ENCODE data around the gene NCAM2.

NCAM2 gene

DNA sequence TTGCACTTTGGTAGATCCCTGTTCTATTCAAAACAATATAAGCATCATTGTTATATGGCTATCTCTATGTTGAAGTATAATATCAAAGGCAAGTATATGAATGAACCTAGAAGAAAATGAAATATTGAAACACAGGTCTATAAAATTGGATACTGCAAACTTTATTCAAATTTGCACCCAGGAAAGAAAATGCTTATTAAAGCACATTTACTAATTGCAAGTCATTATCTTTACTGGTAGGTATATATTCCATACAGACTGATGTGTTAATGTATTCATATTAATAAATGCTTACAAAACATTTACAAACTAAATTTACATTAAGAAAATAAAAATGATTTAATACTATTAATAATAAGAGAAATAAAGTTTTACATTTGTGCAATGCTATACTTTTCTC is 469.8 kb downstream of the NCAM2 start:
- no peak for DNase-seq

GRCh38 chr21:21481239-21481638 is 483.0 kb downstream of the NCAM2 start:
- no peak for DNase-seq

GRCh38 chr21:21508859-21509258 is 510.6 kb downstream of the NCAM2 start:
- DNase-seq, result no peak

DNA sequence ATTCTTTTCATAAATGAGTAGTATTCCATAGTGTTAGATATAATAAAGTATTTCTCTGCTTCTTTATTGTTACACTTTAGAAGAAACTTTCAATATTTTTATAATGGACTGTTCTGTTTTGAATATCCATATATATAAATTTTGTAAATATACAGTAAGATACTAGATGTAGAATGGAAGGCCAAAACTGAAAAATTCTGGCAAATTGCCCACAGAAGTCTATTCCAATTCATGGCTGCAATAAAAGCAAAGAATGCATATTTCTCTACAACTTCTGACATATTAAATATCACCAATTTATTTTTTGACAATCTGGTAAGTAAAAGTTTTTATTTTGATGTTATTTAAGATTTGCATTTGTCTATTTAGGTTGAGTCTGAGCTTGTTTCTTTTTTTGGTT is 532.5 kb downstream of the NCAM2 start:
- DNase-seq, result no peak

DNA sequence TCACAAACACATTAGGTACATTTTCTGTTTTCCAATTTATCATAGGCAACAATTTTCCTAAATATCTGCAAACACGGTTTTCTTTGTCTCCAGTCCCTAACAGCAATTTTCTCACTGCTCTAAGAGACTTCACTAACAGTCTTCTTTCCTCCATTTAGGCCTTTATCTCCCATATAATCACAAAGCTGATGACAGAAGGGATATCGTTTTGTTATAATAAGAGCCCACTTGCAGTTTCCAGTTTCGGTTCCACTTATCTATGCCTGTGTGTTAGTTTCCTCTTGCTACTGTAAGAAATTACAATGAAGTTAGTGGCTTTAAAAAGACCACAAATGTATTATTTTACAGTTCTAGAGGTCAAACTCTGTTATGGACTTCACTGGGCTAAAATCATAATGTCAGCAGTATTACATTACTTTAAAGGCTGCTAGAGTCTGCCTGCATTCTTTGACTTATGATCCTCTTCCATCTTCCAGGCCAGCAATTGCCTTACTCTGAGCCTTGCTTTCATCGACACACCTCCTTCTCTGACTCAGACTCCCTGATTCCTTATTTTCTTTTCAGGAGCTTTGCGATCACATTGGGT is 549.3 kb downstream of the NCAM2 start:
- no peak for DNase-seq

- DNase-seq, result no peak
Measured at GRCh38 chr21:21559285-21560045, 561.3 kb downstream of the NCAM2 start.
